PC-9 (cell line): ENCODE results near the gene ATP5MC2. TPM values are rescaled to one million over a fixed set of nuclear protein-coding genes. Genes with fewer than 3 reads are reported as not detected.

ENCODE experiments used
- BruUV-seq: library from RNA; stranded (reverse); fragments of 400-500 nt; replicated peaks from 2 replicates; lab custom pipeline; 2021; lab: Mats Ljungman, UMichigan
- CTCF ChIA-PET: fragments of 300-600 bp; sonication (Branson Sonifier 250); formaldehyde crosslinking; loops from one replicate; lab custom pipeline; 2022; ENCODE audit warnings: antibody characterized with exemption; lab: Charles Lee
- POLR2A ChIA-PET: fragments of 300-600 bp; sonication (Branson Sonifier 250); formaldehyde crosslinking; loops from one replicate; lab custom pipeline; 2022; ENCODE audit warnings: antibody characterized with exemption; ENCODE audit not compliant: unreplicated experiment; lab: Charles Lee
- DNase-seq, 2 experiments: peaks; one replicate each; pipeline versions ENCODE4 v3.0.0 to v3.0.0-alpha.2; 2015 to 2022; ENCODE audit warnings: mixed read lengths in 1 of 2
- H2AFZ ChIP-seq: fragments of 200-600 bp; sonication (generic); 2 replicates; pipeline ENCODE4 v1.8.1; 2017; ENCODE audit warnings: antibody characterized with exemption
- H3F3A ChIP-seq: fragments of 200-600 bp; sonication (generic); 2 replicates; pipeline ENCODE4 v1.8.1; 2017; ENCODE audit warnings: antibody characterized with exemption, mild to moderate bottlenecking, low read depth; ENCODE audit not compliant: insufficient read depth
- H3K27ac ChIP-seq: fragments of 200-600 bp; sonication (generic); 2 replicates; pipeline ENCODE4 v1.6.1; 2016; ENCODE audit warnings: mixed run types
- H3K27me3 ChIP-seq: fragments of 200-600 bp; sonication (generic); 2 replicates; pipeline ENCODE4 v1.6.1; 2016; ENCODE audit warnings: low read depth, mixed run types; ENCODE audit not compliant: insufficient read depth
- H3K36me3 ChIP-seq: fragments of 200-600 bp; sonication (generic); 2 replicates; pipeline ENCODE4 v1.6.1; 2016; ENCODE audit warnings: low read depth, mixed run types
- H3K4me1 ChIP-seq: fragments of 200-600 bp; sonication (generic); replicated peaks from 2 replicates; pipeline ENCODE4 v1.6.1; 2016; ENCODE audit warnings: mixed run types; ENCODE audit not compliant: insufficient read depth
- H3K4me2 ChIP-seq: fragments of 200-600 bp; sonication (generic); 2 replicates; pipeline ENCODE4 v1.6.1; 2017; ENCODE audit warnings: mixed run types
- H3K4me3 ChIP-seq: fragments of 200-600 bp; sonication (generic); 2 replicates; pipeline ENCODE4 v1.6.1; 2016; ENCODE audit warnings: mixed run types
- H3K79me2 ChIP-seq: fragments of 200-600 bp; sonication (generic); 2 replicates; pipeline ENCODE4 v1.6.1; 2017; ENCODE audit warnings: low read depth, mixed run types
- H3K9me2 ChIP-seq: fragments of 200-600 bp; sonication (generic); 2 replicates; pipeline ENCODE4 v1.8.1; 2017; ENCODE audit warnings: mild to moderate bottlenecking; ENCODE audit not compliant: insufficient read depth
- H3K9me3 ChIP-seq: fragments of 200-600 bp; sonication (generic); 2 replicates; pipeline ENCODE4 v1.8.1; 2016; ENCODE audit warnings: low read depth; ENCODE audit not compliant: insufficient read depth
- H4K20me1 ChIP-seq: fragments of 200-600 bp; sonication (generic); 2 replicates; pipeline ENCODE4 v1.8.1; 2017; ENCODE audit not compliant: insufficient read depth
- CTCF ChIP-seq: fragments of 200-600 bp; sonication (generic); conservative IDR thresholded peaks from 2 replicates; pipeline ENCODE4 v1.6.1; 2017; ENCODE audit warnings: mixed run types, antibody characterized with exemption, mild to moderate bottlenecking, moderate library complexity
- EZH2 ChIP-seq: fragments of 200-600 bp; sonication (generic); IDR thresholded peaks from 2 replicates; pipeline ENCODE4 v1.8.0; 2017; ENCODE audit warnings: antibody characterized with exemption, low read depth
- intact Hi-C: fragments of 100-400 bp; cut with micrococcal nuclease; formaldehyde crosslinking; loops from one replicate; pipeline ENCODE4 v1.10.0; 2022; ENCODE audit not compliant: unreplicated experiment
- total RNA-seq: library from RNA; stranded (reverse); gene quantifications from 2 replicates; pipeline ENCODE4 v1.2.3, GENCODE V29; 2021

Gene ATP5MC2
- total RNA-seq, 1 experiment from 2014 or later, result 270 TPM

GRCh38 chr12:53660041-53660440, 15.8 kb downstream of the ATP5MC2 start:
- ChIA-PET CTCF (interaction anchor here (0.7 kb wide), 1 partner anchor 22 kb away, joined by 3 read pairs; no protein-coding TSS in a partner anchor), POLR2A (no interaction called here)
- intact Hi-C loops, result no loop called here
- H3K79me2 ChIP-seq, result no peaks in the 10 kb centered on the region
- H3K27me3 ChIP-seq, result no peaks in the 10 kb centered on the region
- H3K9me2 ChIP-seq, result no peaks in the 10 kb centered on the region
- no peak overlapping the region for H3K4me2 ChIP-seq
- no peaks in the 10 kb centered on the region for H4K20me1 ChIP-seq
- peaks cover 29% of the 10 kb centered on the region for H3F3A ChIP-seq
- H3K4me1 ChIP-seq, result peaks cover 16% of the 10 kb centered on the region
- H3K9me3 ChIP-seq, result no peaks in the 10 kb centered on the region
- no peak overlapping the region for H2AFZ ChIP-seq
- TF ChIP-seq CTCF (no peak), EZH2 (no peak)
- no peaks in the 10 kb centered on the region for H3K36me3 ChIP-seq
- no peak for DNase-seq
- no peak overlapping the region for H3K27ac ChIP-seq
- BruUV-seq, result no TSS peak
- H3K4me3 ChIP-seq, result no peak overlapping the region

- Histone ChIP-seq H3K4me2 (peak overlapping the region; percentile 35), H3K27ac (peak overlapping the region; percentile 27; the same call in 1 of the 2 replicates), H3K4me1 (peaks cover 16% of the 10 kb centered on the region), H3K4me3 (no peak overlapping the region), H3K27me3 (no peaks in the 10 kb centered on the region), H2AFZ (no peak overlapping the region), H3K79me2 (no peaks in the 10 kb centered on the region), H3K36me3 (no peaks in the 10 kb centered on the region), H3K9me3 (no peaks in the 10 kb centered on the region), H4K20me1 (no peaks in the 10 kb centered on the region), H3F3A (peaks cover 26% of the 10 kb centered on the region), H3K9me2 (no peaks in the 10 kb centered on the region)
- CTCF ChIA-PET, result interaction anchor here (1.0 kb wide), 1 partner anchor 98 kb away, joined by 4 read pairs; no protein-coding TSS in a partner anchor
- intact Hi-C loops, result no loop called here
- no TSS peak for BruUV-seq
- TF ChIP-seq EZH2, result no peak
- no peak for TF ChIP-seq CTCF
- DNase-seq, result no peak
- POLR2A ChIA-PET, result interaction anchor here (0.5 kb wide), 1 partner anchor 116 kb away, joined by 5 read pairs; no protein-coding TSS in a partner anchor
Measured at GRCh38 chr12:53659571-53659981, 16.3 kb downstream of the ATP5MC2 start.

- Histone ChIP-seq H3K4me3 (no peak overlapping the region), H3K79me2 (no peaks in the 10 kb centered on the region), H3K9me2 (no peaks in the 10 kb centered on the region), H2AFZ (no peak overlapping the region), H3K4me1 (peaks cover 16% of the 10 kb centered on the region), H3K9me3 (no peaks in the 10 kb centered on the region), H4K20me1 (no peaks in the 10 kb centered on the region), H3F3A (peaks cover 23% of the 10 kb centered on the region), H3K27ac (peak overlapping the region; percentile 27), H3K36me3 (no peaks in the 10 kb centered on the region), H3K4me2 (peak overlapping the region; percentile 35), H3K27me3 (no peaks in the 10 kb centered on the region)
- BruUV-seq, result no TSS peak
- no peak for TF ChIP-seq EZH2
- no peak for TF ChIP-seq CTCF
- ChIA-PET POLR2A (interaction anchor here (0.5 kb wide), 1 partner anchor 116 kb away, joined by 5 read pairs; no protein-coding TSS in a partner anchor), CTCF (interaction anchor here (0.6 to 1.0 kb wide), 3 partner anchors 59 to 110 kb away, joined by 3 to 9 read pairs (median 4); no protein-coding TSS in a partner anchor)
- DNase-seq, result peak; percentile 44 to 68
- intact Hi-C loops, result no loop called here
Measured at GRCh38 chr12:53659011-53659551, 16.8 kb downstream of the ATP5MC2 start.
